Mesenchymal stem cell (in vitro differentiated cells and primary cell): ENCODE measurements around the gene PTPN2.
A peak's percentile ranks its signal among the peaks of the same experiment; 100 is the strongest.

ENCODE experiments used
- DNase-seq: peaks from one replicate; pipeline ENCODE4 v3.0.0-alpha.2; 2013
- H2AFZ ChIP-seq: one replicate; pipeline ENCODE4 v1.6.1; 2013; ENCODE audit warnings: low read depth, mild to moderate bottlenecking, control low read depth, inconsistent platforms, low read length, moderate library complexity
- H2AK5ac ChIP-seq: 2 replicates; pipeline ENCODE4 v1.6.1; 2013; ENCODE audit warnings: low read length, moderate library complexity, mild to moderate bottlenecking, inconsistent platforms; ENCODE audit not compliant: severe bottlenecking
- H2BK120ac ChIP-seq: one replicate; pipeline ENCODE4 v1.6.1; 2013; ENCODE audit warnings: low read depth, mild to moderate bottlenecking, inconsistent platforms, low read length, moderate library complexity
- H2BK12ac ChIP-seq, 2 experiments: one replicate each; pipeline ENCODE4 v1.6.1; 2013; ENCODE audit warnings: inconsistent platforms in 2 of 2, low read length in 2 of 2, mild to moderate bottlenecking in 2 of 2, moderate library complexity in 2 of 2, control low read depth in 1 of 2
- H2BK15ac ChIP-seq: one replicate; pipeline ENCODE4 v1.6.1; 2013; ENCODE audit warnings: mild to moderate bottlenecking, low read depth, inconsistent platforms; ENCODE audit not compliant: poor library complexity, severe bottlenecking
- H2BK5ac ChIP-seq: 2 replicates; pipeline ENCODE4 v1.6.1; 2013; ENCODE audit warnings: low read depth, mild to moderate bottlenecking, low read length, control low read depth, inconsistent platforms; ENCODE audit not compliant: poor library complexity, severe bottlenecking
- H3K14ac ChIP-seq, 2 experiments: one replicate each; pipeline ENCODE4 v1.6.1; 2013; ENCODE audit warnings: inconsistent platforms in 2 of 2, low read length in 2 of 2, control low read depth in 1 of 2, mild to moderate bottlenecking in 1 of 2, moderate library complexity in 1 of 2
- H3K18ac ChIP-seq, 2 experiments: one replicate each; pipeline ENCODE4 v1.6.1; 2013; ENCODE audit warnings: inconsistent platforms in 2 of 2, low read length in 2 of 2, control low read depth in 1 of 2, low read depth in 1 of 2, mild to moderate bottlenecking in 1 of 2
- H3K23ac ChIP-seq, 2 experiments: one replicate each; pipeline ENCODE4 v1.6.1; 2013; ENCODE audit warnings: inconsistent platforms in 2 of 2, low read length in 2 of 2, mild to moderate bottlenecking in 2 of 2, moderate library complexity in 2 of 2, control low read depth in 1 of 2
- H3K27ac ChIP-seq: 2 replicates; pipeline ENCODE4 v1.5.1; 2013; ENCODE audit warnings: mild to moderate bottlenecking, moderate library complexity, low read length, control low read depth, inconsistent platforms; ENCODE audit not compliant: poor library complexity, severe bottlenecking
- H3K27me3 ChIP-seq, 2 experiments: 2 replicates each; pipeline versions ENCODE4 v1.6.1 to v1.7.0; 2013; ENCODE audit warnings: low read length in 2 of 2, mild to moderate bottlenecking in 2 of 2, moderate library complexity in 2 of 2, control low read depth in 1 of 2, inconsistent platforms in 1 of 2; ENCODE audit not compliant: control insufficient read depth in 1 of 2, insufficient read depth in 1 of 2
- H3K36me3 ChIP-seq, 2 experiments: 2 replicates each; pipeline versions ENCODE4 v1.6.1 to v1.7.0; 2013; ENCODE audit warnings: low read length in 2 of 2, control low read depth in 1 of 2, inconsistent platforms in 1 of 2, low read depth in 1 of 2, mild to moderate bottlenecking in 1 of 2; ENCODE audit not compliant: insufficient read depth in 2 of 2, control insufficient read depth in 1 of 2
- H3K4ac ChIP-seq, 2 experiments: one replicate each; pipeline ENCODE4 v1.6.1; 2013; ENCODE audit warnings: inconsistent platforms in 2 of 2, low read length in 2 of 2, mild to moderate bottlenecking in 2 of 2, moderate library complexity in 2 of 2, control low read depth in 1 of 2, low read depth in 1 of 2
- H3K4me1 ChIP-seq: 2 replicates; pipeline ENCODE4 v1.6.1; 2013; ENCODE audit warnings: low read depth, low read length, control low read depth; ENCODE audit not compliant: control insufficient read depth, insufficient read depth
- H3K4me2 ChIP-seq: 2 replicates; pipeline ENCODE4 v1.6.1; 2013; ENCODE audit warnings: low read length, mild to moderate bottlenecking, inconsistent platforms; ENCODE audit not compliant: poor library complexity, severe bottlenecking
- H3K4me3 ChIP-seq, 2 experiments: 2 replicates each; pipeline versions ENCODE4 v1.5.1 to v1.7.0; 2013; ENCODE audit warnings: low read length in 2 of 2, mild to moderate bottlenecking in 2 of 2, control low read depth in 1 of 2, low read depth in 1 of 2; ENCODE audit not compliant: insufficient read depth in 1 of 2
- H3K79me1 ChIP-seq: replicated peaks from 2 replicates; pipeline ENCODE4 v1.6.1; 2013; ENCODE audit warnings: mild to moderate bottlenecking, control low read depth, low read length, inconsistent platforms; ENCODE audit not compliant: poor library complexity, severe bottlenecking
- H3K9ac ChIP-seq: 2 replicates; pipeline ENCODE4 v1.7.0; 2013; ENCODE audit warnings: mild to moderate bottlenecking, low read length, moderate library complexity
- H3K9me3 ChIP-seq: 2 replicates; pipeline ENCODE4 v1.7.0; 2013; ENCODE audit warnings: mild to moderate bottlenecking, low read length; ENCODE audit not compliant: control insufficient read depth
- H4K8ac ChIP-seq: one replicate; pipeline ENCODE4 v1.6.1; 2013; ENCODE audit warnings: inconsistent platforms, mild to moderate bottlenecking, low read length, moderate library complexity
- H4K91ac ChIP-seq: one replicate; pipeline ENCODE4 v1.6.1; 2013; ENCODE audit warnings: mild to moderate bottlenecking, low read length, inconsistent platforms
- WGBS: methylation state at CpG from one replicate; pipeline ENCODE4 v1.1.7; 2013; ENCODE audit warnings: mixed read lengths; 5-methylcytosine and 5-hydroxymethylcytosine counted together

Gene PTPN2

DNA sequence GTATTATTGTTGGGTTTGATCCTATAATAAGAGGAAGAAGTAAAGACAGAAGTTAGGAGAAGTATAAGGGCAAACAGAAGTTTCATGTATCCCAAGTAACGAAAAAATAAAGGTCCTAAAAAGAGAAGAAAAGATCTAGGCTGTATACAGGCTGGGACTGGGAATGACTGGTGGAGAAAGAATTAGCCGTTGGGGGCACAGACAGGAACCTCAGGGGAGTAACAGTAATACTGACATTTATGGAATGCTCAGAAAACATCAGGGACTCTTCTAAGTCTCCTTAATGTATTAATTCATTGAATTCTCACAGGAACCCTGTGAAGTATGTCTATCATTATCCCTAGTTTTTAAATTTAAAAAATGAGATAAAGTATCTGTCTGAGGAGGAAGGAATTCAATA lies 67.6 kb downstream of the PTPN2 start:
- H2BK12ac ChIP-seq: no peak overlapping the region
- H3K14ac ChIP-seq: no peak overlapping the region
- H4K91ac ChIP-seq: no peak overlapping the region

DNA sequence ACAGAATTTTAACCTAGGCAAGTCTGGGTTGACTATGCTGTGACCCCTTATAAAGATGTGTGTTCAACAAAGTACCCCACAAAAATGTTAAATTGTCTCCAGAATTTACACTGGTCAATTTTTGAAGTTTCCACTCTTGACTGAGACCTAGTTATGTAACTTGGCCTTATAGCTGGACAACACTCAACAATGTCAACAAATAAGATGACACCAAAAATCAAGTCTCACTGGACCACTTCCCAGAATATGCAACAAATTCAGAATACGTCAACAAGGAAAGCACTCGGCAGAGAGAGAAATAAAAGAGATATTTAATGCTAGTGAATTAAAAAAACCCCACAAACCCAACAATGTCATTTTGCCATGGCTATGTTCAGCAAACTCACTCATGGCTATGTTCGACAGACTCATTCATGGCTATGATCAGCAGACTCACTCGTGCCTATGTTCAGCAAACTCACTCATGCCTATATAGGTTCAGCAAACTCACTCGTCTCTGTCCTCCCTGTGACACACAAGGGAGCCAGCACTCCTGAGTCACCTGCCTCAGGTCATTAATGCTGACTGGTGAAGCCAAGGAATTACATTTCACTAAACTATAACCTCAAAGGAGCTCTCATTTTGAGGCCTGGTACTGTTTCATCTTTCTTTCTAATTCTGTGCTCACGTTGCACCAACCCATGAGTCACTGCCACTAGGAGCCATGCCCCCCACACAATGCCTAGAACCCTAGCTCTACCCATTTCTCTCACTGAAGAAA lies 72.7 kb downstream of the PTPN2 start:
- Histone ChIP-seq H2BK12ac (no peak overlapping the region), H2AFZ (no peak overlapping the region), H3K14ac (no peak overlapping the region), H2BK120ac (no peak overlapping the region), H3K4me1 (no peaks in the 10 kb centered on the region), H3K18ac (no peak overlapping the region), H3K23ac (no peak overlapping the region), H4K91ac (no peak overlapping the region), H2BK15ac (no peak overlapping the region), H3K79me1 (peaks cover 4% of the 10 kb centered on the region), H4K8ac (no peak overlapping the region), H2AK5ac (no peak overlapping the region), H2BK5ac (no peak overlapping the region), H3K9me3 (no peaks in the 10 kb centered on the region), H3K27me3 (no peaks in the 10 kb centered on the region), H3K9ac (no peak overlapping the region), H3K4me3 (no peak overlapping the region), H3K27ac (no peak overlapping the region), H3K36me3 (peaks cover 11 to 47% of the 10 kb centered on the region in 2 experiments), H3K4ac (no peak overlapping the region), H3K4me2 (no peak overlapping the region)
- no peak for DNase-seq
- 97% methylated on average over 4 of the region's 6 CpGs for WGBS

More for the DNA sequence above, 67.6 kb downstream of the PTPN2 start:
- no peak overlapping the region for H3K4me2 ChIP-seq
- no peaks in the 10 kb centered on the region for H3K27me3 ChIP-seq
- H3K79me1 ChIP-seq: peaks cover 9% of the 10 kb centered on the region
- H3K9me3 ChIP-seq: no peaks in the 10 kb centered on the region
- no peak overlapping the region for H2AFZ ChIP-seq
- WGBS: 86% methylated on average over 2 of the region's 2 CpGs
- H3K23ac ChIP-seq: no peak overlapping the region
- H3K9ac ChIP-seq: no peak overlapping the region
- no peak overlapping the region for H3K4me3 ChIP-seq
- DNase-seq: no peak
- no peak overlapping the region for H3K18ac ChIP-seq
- peaks cover 4% of the 10 kb centered on the region for H3K4me1 ChIP-seq
- peaks cover 9 to 33% of the 10 kb centered on the region in 2 experiments for H3K36me3 ChIP-seq
- H2BK5ac ChIP-seq: no peak overlapping the region
- H4K8ac ChIP-seq: no peak overlapping the region
- H2BK15ac ChIP-seq: no peak overlapping the region
- no peak overlapping the region for H3K27ac ChIP-seq
- no peak overlapping the region for H3K4ac ChIP-seq
- H2BK120ac ChIP-seq: no peak overlapping the region
- H2AK5ac ChIP-seq: no peak overlapping the region

GRCh38 chr18:12803069-12803936 lies 80.7 kb downstream of the PTPN2 start:
- Histone ChIP-seq H3K4ac (no peak overlapping the region), H3K9me3 (no peaks in the 10 kb centered on the region), H2BK15ac (no peak overlapping the region), H3K14ac (no peak overlapping the region), H4K8ac (no peak overlapping the region), H2BK12ac (no peak overlapping the region), H3K9ac (no peak overlapping the region), H3K4me3 (no peak overlapping the region), H3K27me3 (no peaks in the 10 kb centered on the region), H3K27ac (no peak overlapping the region), H3K36me3 (peaks cover 10 to 19% of the 10 kb centered on the region in 2 experiments), H3K4me2 (no peak overlapping the region), H4K91ac (no peak overlapping the region), H2AFZ (no peak overlapping the region), H3K23ac (no peak overlapping the region), H2AK5ac (no peak overlapping the region), H3K18ac (no peak overlapping the region), H2BK5ac (peak overlapping the region; percentile 44), H2BK120ac (no peak overlapping the region), H3K4me1 (no peaks in the 10 kb centered on the region), H3K79me1 (peaks cover 7% of the 10 kb centered on the region)
- whole genome bisulfite sequencing: 97% methylated on average over 1 of the region's 1 CpG
- DNase-seq: no peak

DNA sequence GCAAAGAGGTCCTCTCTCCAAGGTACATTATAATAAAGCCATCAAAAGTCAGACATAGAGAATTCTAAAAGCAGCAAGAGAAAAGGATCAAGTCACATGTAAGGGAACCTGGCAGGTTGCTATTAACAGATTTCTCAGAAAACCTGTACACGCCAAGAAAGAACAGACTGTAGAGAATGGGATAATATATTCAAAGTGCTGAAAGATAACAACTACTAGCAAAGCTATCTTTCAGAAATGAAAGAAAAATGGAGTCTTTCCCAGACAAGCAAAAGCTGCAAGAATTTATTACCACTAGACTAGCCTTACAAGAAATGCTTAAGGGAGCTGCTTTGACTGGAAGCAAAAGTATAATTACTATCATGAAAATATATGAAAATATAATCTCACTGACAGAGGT lies 81.5 kb downstream of the PTPN2 start:
- Histone ChIP-seq H2AK5ac (no peak overlapping the region), H3K27ac (no peak overlapping the region), H2BK5ac (no peak overlapping the region), H3K9me3 (no peaks in the 10 kb centered on the region), H4K91ac (no peak overlapping the region), H3K4me3 (no peak overlapping the region), H3K23ac (no peak overlapping the region), H4K8ac (no peak overlapping the region), H3K36me3 (peaks cover 14 to 25% of the 10 kb centered on the region in 2 experiments), H3K18ac (no peak overlapping the region), H3K27me3 (no peaks in the 10 kb centered on the region), H2BK12ac (no peak overlapping the region), H2BK15ac (no peak overlapping the region), H3K4ac (no peak overlapping the region), H2BK120ac (no peak overlapping the region), H3K79me1 (peaks cover 9% of the 10 kb centered on the region), H3K9ac (no peak overlapping the region), H3K4me2 (no peak overlapping the region), H3K14ac (no peak overlapping the region), H2AFZ (no peak overlapping the region), H3K4me1 (no peaks in the 10 kb centered on the region)
- no peak for DNase-seq
- WGBS: no CpG with 5 or more reads among the region's 1 CpG
